SW480 (cell line): ENCODE data around the gene GPR173.

Source experiments
- DNase-seq: peaks from one replicate; pipeline ENCODE4 v3.0.0-alpha.2; 2016; ENCODE audit warnings: low spot score

Gene GPR173

GRCh38 chrX:53048169-53049126 is at the start of gene GPR173:
TSS of gene GPR173 (plus strand) at chrX:53048789. CDS start at chrX:53076622, 27,833 bp downstream.
- no peak for DNase-seq

- DNase-seq = no peak
Measured at GRCh38 chrX:53000447-53001135, 48.0 kb upstream of the GPR173 start.

- DNase-seq = no peak
Measured at GRCh38 chrX:53001958-53002357, 46.6 kb upstream of the GPR173 start.

- DNase-seq = no peak
Measured at GRCh38 chrX:53003111-53003510, 45.5 kb upstream of the GPR173 start.

GRCh38 chrX:53004038-53004437 is 44.6 kb upstream of the GPR173 start:
- no peak for DNase-seq

GRCh38 chrX:53004811-53005210 is 43.8 kb upstream of the GPR173 start:
- DNase-seq = no peak

- DNase-seq = no peak
Measured at GRCh38 chrX:53005327-53005726, 43.3 kb upstream of the GPR173 start.

GRCh38 chrX:53009032-53009431 is 39.6 kb upstream of the GPR173 start:
- DNase-seq = no peak

GRCh38 chrX:53013291-53013690 is 35.3 kb upstream of the GPR173 start:
- no peak for DNase-seq

GRCh38 chrX:53018627-53019026 is 30.0 kb upstream of the GPR173 start:
- DNase-seq = peak; percentile 10

GRCh38 chrX:53022381-53022780 is 26.2 kb upstream of the GPR173 start:
- DNase-seq = no peak

- DNase-seq = no peak
Measured at GRCh38 chrX:53028678-53029077, 19.9 kb upstream of the GPR173 start.

GRCh38 chrX:53031380-53031779 is 17.2 kb upstream of the GPR173 start:
- DNase-seq = no peak

GRCh38 chrX:53036149-53036548 is 12.4 kb upstream of the GPR173 start:
- no peak for DNase-seq

GRCh38 chrX:53039236-53039635 is 9.4 kb upstream of the GPR173 start:
- DNase-seq = no peak

- no peak for DNase-seq
Measured at GRCh38 chrX:53044995-53045394, 3.6 kb upstream of the GPR173 start.

- DNase-seq = no peak
Measured at GRCh38 chrX:53047228-53047627, 1.4 kb upstream of the GPR173 start.

- DNase-seq = no peak
Measured at GRCh38 chrX:53049127-53049517, 533 bp downstream of the GPR173 start.

GRCh38 chrX:53050841-53051240 is 2.3 kb downstream of the GPR173 start:
- DNase-seq = no peak

- no peak for DNase-seq
Measured at GRCh38 chrX:53055244-53055849, 6.8 kb downstream of the GPR173 start.

GRCh38 chrX:53056292-53056691 is 7.7 kb downstream of the GPR173 start:
- DNase-seq = no peak

- DNase-seq = peak; percentile 58
Measured at GRCh38 chrX:53065104-53065503, 16.5 kb downstream of the GPR173 start.

- no peak for DNase-seq
Measured at GRCh38 chrX:53071064-53071463, 22.5 kb downstream of the GPR173 start.
